Limb (tissue), 2 donors: ENCODE measurements around the gene FMO1.
"Not testable (repeated sequence)": the region's sequence is repeated elsewhere in the genome, so short reads cannot be mapped to it uniquely, and the experiment has no call there.

ENCODE experiments used
- DNase-seq, 2 donors: peaks; one replicate each; pipeline ENCODE4 v3.0.0-alpha.2; 2016; ENCODE audit errors: extremely low spot score in 2 of 2

Gene FMO1

DNA sequence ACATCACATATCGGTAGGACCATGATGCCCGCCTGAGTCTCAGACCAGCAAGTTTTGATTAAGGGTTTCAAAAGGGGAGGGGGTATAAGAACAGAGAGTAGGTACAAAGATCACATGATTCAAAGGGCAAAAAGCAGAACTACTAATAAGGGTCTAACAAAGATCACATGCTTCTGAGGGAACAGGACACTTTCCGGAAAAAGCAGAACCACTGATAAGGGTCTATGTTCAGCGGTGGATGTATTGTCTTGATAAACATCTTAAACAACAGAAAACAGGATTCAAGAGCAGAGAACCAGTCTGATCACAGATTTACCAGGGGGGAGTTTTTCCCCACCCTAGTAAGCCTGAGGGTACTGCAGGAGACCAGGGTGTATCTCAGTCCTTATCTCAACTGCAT lies 12.1 kb upstream of the FMO1 start:
- DNase-seq: not testable (repeated sequence)

DNA sequence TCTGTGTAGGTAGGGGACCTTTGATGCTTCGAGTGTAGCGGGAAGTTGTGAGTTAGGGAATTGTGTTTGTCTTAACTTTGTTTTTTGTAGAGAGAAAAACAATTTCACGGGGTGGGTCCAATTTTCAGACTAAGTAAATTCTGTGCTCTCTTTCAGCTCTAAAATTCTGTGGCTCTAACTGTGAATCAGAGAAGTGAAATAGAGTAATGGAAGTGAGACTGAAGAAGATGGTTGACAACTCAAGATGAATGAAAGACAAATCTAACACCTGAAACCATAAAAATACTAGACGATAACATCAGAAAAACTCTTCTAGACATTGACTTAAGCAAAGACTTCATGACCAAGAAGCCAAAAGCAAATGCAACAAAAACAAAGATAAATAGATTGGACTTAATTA lies 4.4 kb upstream of the FMO1 start:
- no peak for DNase-seq

DNA sequence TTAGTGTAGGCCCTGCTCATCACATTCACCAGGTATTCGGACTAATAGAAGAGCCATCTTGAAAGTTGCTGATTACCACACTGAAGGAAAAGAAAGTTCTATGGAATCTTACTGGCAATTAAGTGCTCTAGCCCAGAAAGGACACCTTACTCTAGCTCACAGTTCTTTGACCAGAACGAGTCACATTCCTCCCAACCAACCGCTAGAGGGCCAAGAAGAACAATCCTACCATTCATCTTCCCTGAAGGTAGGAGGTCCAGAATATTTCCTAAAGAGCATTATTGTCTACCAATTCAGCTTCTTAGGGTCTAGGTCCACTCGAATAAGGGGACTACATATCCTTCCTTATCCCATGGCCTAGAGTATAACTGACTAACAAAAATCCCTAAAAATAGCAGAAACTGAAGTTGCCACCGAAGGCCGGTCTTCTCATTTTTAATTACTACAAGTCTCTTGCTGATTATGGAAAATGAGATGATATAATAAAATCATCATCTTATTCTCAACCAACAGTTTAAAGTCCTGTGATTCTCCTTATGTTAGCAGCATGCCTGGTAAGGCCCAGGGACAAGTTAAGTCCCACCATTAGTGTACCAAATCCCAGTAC lies 2.7 kb upstream of the FMO1 start:
- no peak for DNase-seq

DNA sequence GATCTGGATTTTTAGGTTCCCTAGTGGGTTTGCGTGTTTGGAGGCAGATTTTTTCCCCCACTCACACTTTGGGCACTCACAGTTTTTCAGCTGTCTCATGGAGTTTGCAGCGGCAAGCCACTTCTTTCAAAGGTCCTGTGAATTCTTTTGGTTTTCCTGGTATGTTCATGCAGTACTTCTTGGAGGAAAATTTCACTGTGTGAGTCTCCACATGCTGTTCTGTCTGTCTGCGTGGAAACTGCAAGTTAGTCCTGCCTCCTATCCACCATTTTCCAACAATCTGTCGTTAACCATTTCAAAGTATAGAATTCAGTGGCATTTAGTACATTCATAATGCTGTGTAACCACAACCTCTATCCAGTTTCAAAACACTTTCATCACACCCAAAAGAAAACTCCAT lies 793 bp upstream of the FMO1 start:
- no peak for DNase-seq

GRCh38 chr1:171248841-171249240 lies 547 bp downstream of the FMO1 start:
- DNase-seq: no peak

DNA sequence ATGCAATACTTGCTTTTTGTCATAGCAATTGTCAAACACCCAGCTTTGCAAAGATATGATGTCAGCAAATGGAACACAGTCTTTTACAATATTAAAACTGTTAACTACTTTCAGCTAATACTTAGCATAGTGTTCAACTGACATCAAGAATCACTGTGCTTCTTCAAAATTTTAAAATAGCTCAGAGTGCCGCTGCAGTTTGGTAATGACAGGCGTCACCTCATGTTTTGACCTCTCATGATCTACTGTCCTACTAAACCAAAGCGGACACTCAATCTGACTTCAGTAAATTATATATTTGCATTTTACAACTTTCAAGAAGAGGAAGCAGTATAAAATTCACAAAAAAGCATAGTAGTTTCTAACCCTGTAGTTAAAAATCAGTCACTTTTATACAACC lies 2.0 kb downstream of the FMO1 start:
- no peak for DNase-seq

DNA sequence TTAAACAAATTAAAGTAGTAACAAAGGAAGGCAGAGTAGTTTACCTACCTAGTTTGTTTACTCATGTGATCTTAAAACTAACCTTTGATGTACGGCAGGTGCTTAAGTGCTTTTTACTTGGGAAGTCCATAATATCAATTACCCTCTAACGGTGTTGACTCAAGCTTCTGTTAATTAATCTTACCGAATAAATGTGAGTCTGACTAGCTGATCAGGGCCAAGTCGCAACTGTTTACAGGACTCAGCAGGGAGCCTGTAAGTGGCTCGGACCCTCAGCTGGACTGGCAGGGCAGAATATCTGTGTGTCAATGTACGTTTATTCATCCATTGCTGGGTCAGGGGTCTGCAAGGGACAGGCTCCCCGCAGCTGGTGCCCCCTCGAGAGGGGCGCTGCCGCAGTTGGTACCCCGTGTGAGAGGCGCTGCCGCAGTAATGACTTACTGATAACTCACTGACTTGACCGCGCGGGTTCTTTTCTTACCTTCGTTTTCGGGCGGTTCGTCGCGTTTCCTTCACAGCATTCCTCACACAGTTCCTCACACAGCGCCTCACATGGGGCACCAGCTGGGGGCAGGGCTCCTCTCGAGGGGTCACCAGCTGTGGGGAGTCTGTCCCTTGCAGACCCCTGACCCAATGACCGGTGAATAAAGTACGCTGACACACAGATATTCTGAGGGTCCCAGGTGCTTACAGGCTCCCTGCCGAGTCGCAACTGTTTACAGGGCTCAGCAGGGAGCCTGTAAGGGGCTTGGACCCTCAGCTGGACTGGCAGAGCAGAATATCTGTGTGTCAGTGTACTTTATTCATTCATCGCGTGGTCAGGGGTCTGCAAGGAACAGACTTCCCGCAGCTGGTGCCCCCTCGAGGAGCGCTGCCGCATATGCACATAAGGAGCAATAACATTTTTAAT lies 3.0 kb downstream of the FMO1 start:
- DNase-seq: peak; percentile 60 to 69

- no peak for DNase-seq
Measured at GRCh38 chr1:171251952-171252300, 3.6 kb downstream of the FMO1 start.

DNA sequence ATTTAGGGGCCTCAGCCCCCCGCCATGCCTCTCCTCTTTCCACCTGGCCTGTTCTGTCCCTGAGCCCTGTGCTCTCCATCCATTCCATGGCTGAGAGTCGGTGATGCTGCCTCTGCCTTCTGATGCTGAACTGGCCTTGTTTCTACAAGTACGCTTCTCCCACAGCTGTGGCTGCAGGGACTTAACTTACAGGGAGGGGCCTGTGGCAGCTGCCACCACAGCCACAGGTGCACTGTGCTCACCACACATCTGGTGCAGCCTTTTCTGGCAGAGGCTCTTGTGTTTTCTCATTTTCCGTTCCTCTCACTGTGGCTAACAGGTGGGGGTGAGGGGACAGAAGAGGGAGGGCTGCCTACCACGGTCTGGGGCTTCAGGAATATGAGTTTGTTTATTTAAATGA lies 4.2 kb downstream of the FMO1 start:
- DNase-seq: peak; percentile 47 to 48

- DNase-seq: no peak
Measured at GRCh38 chr1:171254859-171255258, 6.6 kb downstream of the FMO1 start.

DNA sequence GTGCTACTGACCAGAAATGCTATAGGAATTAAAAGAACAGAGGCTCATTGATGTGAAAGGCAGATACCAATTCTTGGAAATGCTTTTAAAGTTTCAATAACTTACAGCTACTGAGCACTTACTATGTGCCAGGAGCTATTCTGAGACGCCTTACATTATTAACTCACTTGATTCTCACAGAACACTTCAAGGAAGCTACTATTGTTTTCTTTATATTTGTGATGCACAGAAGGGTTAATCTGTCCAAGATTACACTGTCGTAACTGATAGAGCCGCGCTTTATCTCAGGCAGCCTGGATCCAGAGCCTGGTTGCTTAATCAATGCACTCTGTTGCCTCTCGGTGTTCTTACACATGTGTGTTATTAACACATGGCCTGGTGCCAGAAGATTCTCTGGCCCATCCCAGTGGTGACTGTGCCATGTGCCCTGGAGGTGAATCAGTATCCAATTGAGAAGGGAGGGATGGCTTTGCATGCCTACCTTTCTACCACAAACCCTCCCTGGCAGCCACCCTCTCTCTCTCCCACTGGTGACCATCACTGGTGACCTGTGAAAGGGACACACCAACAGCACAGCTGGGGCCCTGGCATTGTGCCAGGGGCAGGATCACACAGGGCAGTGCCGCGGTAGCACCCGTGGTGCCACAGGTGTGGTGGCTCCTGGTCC lies 8.8 kb downstream of the FMO1 start:
- no peak for DNase-seq

GRCh38 chr1:171257607-171258076 lies 9.3 kb downstream of the FMO1 start:
- DNase-seq: no peak

DNA sequence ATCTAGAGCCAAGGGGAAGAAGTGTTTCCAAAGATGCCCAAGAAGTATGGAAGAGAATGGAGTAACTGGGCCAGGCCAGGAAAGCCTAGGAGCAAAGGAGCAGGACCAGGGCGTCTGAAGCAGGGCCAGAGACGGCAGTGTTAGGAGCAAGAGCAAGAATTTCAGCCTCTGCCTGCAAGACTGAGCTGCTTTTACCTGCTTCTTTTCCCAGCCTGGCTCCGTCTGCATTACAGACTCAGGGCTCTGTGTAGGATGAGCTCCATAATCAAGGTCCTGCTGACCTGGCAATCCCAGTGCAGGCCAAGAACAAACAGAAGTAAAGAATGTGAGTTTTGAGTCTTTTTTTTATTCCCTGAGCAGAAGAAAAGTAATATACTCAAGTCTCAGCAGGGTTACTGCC lies 10.1 kb downstream of the FMO1 start:
- no peak for DNase-seq

DNA sequence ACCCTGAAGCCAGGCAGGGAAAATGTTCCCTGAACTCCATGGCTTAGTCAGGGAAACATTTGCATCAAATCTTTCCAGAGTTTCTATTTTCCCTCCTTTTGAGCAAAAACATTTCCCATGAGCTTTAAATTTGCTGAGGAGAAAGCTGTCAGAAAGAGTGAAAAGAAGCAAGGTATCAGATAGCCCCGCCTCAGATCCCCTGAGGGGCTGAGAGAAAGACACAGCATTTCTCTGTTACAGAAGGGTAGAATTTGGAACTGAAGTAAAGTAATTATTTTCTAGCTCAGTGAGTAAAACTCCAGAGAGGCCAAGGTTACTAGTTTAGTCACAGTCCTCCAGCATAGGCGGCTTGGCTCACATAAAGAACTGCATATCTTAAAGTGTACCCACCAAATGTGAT lies 10.6 kb downstream of the FMO1 start:
- DNase-seq: no peak

DNA sequence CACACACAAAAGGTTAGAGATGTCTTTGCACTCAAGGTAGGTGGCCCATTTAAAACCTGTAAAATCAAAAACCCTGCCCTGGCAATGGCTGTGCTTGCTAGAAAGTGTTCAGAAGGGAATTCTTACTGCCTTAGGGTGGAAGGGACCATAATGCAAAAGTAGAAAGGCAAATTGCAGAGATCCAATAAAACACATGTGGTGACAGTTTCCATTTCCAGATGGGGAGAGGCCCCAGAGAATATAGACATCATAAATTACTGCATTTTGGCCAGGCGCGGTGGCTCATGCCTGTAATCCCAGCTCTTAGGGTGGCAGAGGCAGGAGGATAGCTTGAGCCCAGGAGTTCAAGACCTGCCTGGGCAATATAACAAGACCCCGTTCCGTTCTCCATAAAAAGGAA lies 13.0 kb downstream of the FMO1 start:
- no peak for DNase-seq

DNA sequence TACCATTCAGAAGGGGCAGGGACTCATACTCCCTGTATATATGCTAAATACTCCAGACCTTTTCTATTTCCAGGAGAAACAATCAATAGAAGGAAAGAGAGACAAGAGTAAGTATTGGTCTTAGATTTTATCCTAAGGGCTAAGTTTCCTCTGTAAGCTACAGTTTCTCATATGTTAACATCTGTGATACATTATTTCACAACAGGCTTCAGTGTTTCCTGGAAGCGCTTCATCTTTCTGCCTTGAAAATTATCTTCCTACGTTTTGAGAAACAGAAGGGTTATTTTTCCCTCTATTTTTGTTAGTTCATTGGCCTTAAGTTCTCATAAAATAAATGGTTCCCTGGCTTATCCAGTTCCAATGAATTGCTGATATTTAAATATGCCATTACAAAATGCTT lies 15.6 kb downstream of the FMO1 start:
- DNase-seq: peak in 1 of 2 donors; percentile 70

- no peak for DNase-seq
Measured at GRCh38 chr1:171265686-171266085, 17.4 kb downstream of the FMO1 start.

DNA sequence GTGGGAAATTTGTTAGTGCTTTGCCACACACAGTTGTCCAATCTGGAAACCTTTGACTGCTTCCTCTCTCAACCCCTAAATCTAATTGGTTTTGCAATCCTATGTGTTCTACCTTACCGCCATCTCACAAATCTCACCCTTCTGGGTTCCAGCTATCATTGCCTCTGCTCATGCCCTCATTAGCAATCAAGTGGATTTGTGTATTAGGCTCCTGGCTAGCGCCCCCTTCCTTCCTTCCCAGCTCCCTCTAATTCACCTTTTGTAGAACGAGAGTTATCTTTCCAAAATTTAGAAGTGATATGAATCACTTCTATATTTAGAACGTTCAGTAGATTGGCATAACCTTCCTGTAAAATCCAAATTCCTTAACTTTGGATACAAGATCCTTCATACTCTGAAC lies 18.6 kb downstream of the FMO1 start:
- no peak for DNase-seq

DNA sequence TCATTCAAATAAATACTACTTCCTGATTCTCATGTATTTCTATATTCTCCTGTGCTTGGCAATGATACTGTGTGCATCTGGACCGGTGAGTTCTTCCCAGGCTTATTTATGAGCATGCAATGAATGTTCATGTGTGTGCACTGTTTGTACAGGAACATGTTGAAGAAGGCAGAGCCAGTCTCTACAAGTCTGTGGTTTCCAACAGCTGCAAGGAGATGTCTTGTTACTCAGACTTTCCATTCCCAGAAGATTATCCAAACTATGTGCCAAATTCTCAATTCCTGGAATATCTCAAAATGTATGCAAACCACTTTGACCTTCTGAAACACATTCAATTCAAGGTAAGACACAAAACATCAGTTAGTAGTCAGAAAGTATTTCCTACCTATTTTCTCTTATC lies 19.1 kb downstream of the FMO1 start:
- DNase-seq: peak in 1 of 2 donors; percentile 69

DNA sequence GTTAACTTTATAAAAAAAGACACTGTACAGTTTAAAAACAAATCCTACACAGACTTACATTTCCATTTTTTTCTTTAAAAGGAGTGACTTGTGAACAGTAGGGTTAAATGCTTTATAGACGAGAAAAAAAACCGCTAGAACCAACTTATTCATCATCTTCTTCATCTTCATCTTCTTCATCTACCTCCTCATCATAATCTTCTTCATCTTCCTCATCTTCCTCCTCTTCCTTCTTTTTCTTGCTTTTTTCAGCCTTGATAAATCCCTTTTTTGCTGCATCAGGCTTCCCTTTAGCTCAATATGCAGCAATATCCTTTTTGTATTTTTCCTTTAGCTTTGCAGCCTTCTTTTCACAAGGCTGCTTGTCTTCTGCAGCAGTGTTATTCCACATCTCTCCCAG lies 22.5 kb downstream of the FMO1 start:
- no peak for DNase-seq

DNA sequence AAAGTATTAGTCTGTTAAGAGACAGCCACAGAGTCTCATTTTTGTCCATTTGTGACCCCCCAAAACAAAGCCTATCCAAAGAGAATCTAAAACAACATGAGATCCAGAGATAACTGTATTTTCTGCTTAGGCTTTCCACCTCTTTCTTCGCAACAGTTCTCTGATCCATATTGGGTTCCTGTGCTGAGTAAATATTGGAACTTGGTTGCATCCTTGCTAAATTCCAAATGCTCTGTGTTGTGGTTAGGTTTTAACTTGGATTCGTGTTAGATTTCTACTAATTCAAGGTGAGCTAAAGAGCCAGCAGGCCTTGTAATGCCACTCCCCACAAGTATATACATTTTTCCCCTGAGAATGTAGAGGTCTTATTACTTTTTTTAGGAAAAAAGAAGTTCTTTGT lies 29.2 kb downstream of the FMO1 start:
- DNase-seq: no peak

DNA sequence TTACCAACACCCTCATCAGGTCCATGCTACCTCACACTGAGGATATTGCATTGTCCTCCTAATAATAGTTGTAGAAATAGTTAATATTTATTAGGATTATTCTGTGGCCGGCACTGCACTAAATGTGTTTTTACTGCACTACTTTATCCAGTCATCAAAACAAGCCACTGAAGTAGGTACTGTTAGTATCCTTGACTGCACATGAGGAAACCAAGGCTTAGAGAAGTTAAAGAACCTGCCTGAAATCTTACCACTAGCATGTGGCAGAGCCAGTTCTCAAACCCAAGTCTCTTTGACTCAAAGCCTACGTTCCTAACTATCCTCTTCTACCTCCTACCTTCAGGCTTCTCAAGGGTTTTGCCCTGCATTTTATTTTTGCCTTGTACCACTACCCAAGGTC lies 30.9 kb downstream of the FMO1 start:
- no peak for DNase-seq

DNA sequence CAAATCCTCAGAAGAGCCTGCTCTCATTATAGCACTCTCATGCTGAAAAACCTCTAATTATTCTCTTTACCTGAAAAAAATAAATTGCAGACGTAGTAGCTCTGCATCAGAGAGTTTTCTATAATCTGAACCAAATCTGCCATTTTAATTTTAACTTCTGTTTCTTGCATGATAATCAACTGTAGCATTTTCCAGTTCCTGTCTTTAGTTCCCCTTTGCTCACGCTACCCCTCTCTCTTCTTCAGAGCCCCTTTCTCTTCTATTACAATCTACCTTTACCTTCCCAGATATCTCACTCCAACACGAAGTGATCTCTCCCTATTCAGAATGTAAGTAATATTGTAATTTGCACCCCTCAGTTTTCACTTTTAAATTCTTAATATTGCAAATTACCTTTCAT lies 31.4 kb downstream of the FMO1 start:
- DNase-seq: no peak
